H1 (cell line): ENCODE measurements around the gene DVL1. TPM values are rescaled to one million over a fixed set of nuclear protein-coding genes. Genes with fewer than 3 reads are reported as not detected.

ENCODE experiments used
- CTCF ChIA-PET: fragments of 300-600 bp; sonication (Branson Sonifier 250); formaldehyde crosslinking; loops from one replicate; lab custom pipeline; 2021; ENCODE audit not compliant: partially characterized antibody; lab: Charles Lee
- POLR2A ChIA-PET: fragments of 300-600 bp; sonication (Branson Sonifier 250); formaldehyde crosslinking; loops from one replicate; lab custom pipeline; 2021; ENCODE audit warnings: inconsistent platforms; ENCODE audit not compliant: partially characterized antibody; lab: Charles Lee
- DNase-seq, 2 experiments: peaks; one replicate each; pipeline versions ENCODE4 v3.0.0 to v3.0.0-alpha.2; 2010 to 2022; ENCODE audit warnings: low spot score in 2 of 2, low read depth in 1 of 2, mixed read lengths in 1 of 2
- FAIRE-seq: peaks from 2 replicates; lab custom pipeline; 2011; peaks lifted over from hg19 to GRCh38; lab: Jason Lieb, UNC
- H2AFZ ChIP-seq: 2 replicates; pipeline ENCODE4 v1.8.1; 2012; ENCODE audit warnings: low read length, inconsistent platforms
- H2AK5ac ChIP-seq: 2 replicates; pipeline ENCODE4 v1.6.1; 2013; ENCODE audit warnings: low read depth, low read length
- H2BK120ac ChIP-seq: replicated peaks from 2 replicates; pipeline ENCODE3; 2013; ENCODE audit warnings: low read depth, low read length, inconsistent platforms
- H2BK12ac ChIP-seq: 2 replicates; pipeline ENCODE4 v1.6.1; 2013; ENCODE audit warnings: low read depth, low read length
- H2BK15ac ChIP-seq: 2 replicates; pipeline ENCODE4 v1.6.1; 2013; ENCODE audit warnings: low read length
- H2BK20ac ChIP-seq: 2 replicates; pipeline ENCODE4 v1.6.1; 2013; ENCODE audit warnings: low read length
- H2BK5ac ChIP-seq: 2 replicates; pipeline ENCODE4 v1.6.1; 2013; ENCODE audit warnings: low read depth, low read length
- H3K14ac ChIP-seq: 2 replicates; pipeline ENCODE4 v1.6.1; 2013; ENCODE audit warnings: inconsistent platforms; ENCODE audit not compliant: insufficient read length
- H3K18ac ChIP-seq: 2 replicates; pipeline ENCODE4 v1.6.1; 2013; ENCODE audit warnings: low read length; ENCODE audit errors: extremely low read depth
- H3K23ac ChIP-seq: 2 replicates; pipeline ENCODE4 v1.6.1; 2013; ENCODE audit warnings: inconsistent platforms; ENCODE audit not compliant: insufficient read length
- H3K23me2 ChIP-seq: 2 replicates; pipeline ENCODE4 v1.6.1; 2013; ENCODE audit warnings: low read depth, low read length
- H3K27ac ChIP-seq: 2 replicates; pipeline ENCODE4 v1.6.1; 2011; ENCODE audit warnings: low read depth, low read length, inconsistent platforms
- H3K27me3 ChIP-seq, 4 experiments: replicated peaks in 1 of 4; 1 replicate in 1 of 4; 2 replicates in 3 of 4; pipeline versions ENCODE4 v1.6.1 to v1.8.1; 2011 to 2013; ENCODE audit warnings: low read length in 3 of 4, mild to moderate bottlenecking in 3 of 4, inconsistent platforms in 2 of 4, mixed read lengths in 2 of 4, moderate library complexity in 1 of 4; ENCODE audit not compliant: control insufficient read depth in 3 of 4, insufficient read depth in 3 of 4; ENCODE audit errors: extremely low read depth in 1 of 4
- H3K36me3 ChIP-seq, 4 experiments: 2 replicates each; pipeline versions ENCODE4 v1.6.1 to v1.8.1; 2011 to 2013; ENCODE audit warnings: mild to moderate bottlenecking in 4 of 4, low read length in 3 of 4, moderate library complexity in 2 of 4, control low read depth in 1 of 4, inconsistent platforms in 1 of 4; ENCODE audit not compliant: insufficient read depth in 4 of 4, control insufficient read depth in 2 of 4
- H3K4ac ChIP-seq: replicated peaks from 2 replicates; pipeline ENCODE3; 2013; ENCODE audit warnings: low read length, low read depth, mixed read lengths, inconsistent platforms; ENCODE audit not compliant: insufficient read length
- H3K4me1 ChIP-seq, 4 experiments: replicated peaks in 1 of 4; 1 replicate in 1 of 4; 2 replicates in 3 of 4; pipeline versions ENCODE4 v1.6.1 to v1.8.1; 2011 to 2013; ENCODE audit warnings: low read length in 3 of 4, inconsistent platforms in 2 of 4, mixed read lengths in 1 of 4; ENCODE audit not compliant: insufficient read depth in 4 of 4, control insufficient read depth in 3 of 4
- H3K4me2 ChIP-seq, 2 experiments: 2 replicates each; pipeline versions ENCODE4 v1.6.1 to v1.8.1; 2011 to 2013; ENCODE audit warnings: low read depth in 2 of 2, low read length in 2 of 2, control low read depth in 1 of 2, inconsistent platforms in 1 of 2, mild to moderate bottlenecking in 1 of 2; ENCODE audit not compliant: insufficient read depth in 1 of 2
- H3K4me3 ChIP-seq, 4 experiments: fragments of 200-600, 300-600 bp in 1 of 4; sonication (generic), shearing (Covaris generic), sonication (Bioruptor Twin) in 1 of 4; 2 replicates each; pipeline versions ENCODE4 v1.5.1 to v1.8.1; 2011 to 2016; ENCODE audit warnings: low read length in 4 of 4, low read depth in 3 of 4, control low read depth in 2 of 4, inconsistent platforms in 2 of 4, mild to moderate bottlenecking in 2 of 4, mixed read lengths in 1 of 4, moderate library complexity in 1 of 4; ENCODE audit not compliant: insufficient read depth in 2 of 4; ENCODE audit errors: extremely low read depth in 1 of 4
- H3K56ac ChIP-seq: replicated peaks from 2 replicates; pipeline ENCODE3; 2013; ENCODE audit warnings: low read depth, mild to moderate bottlenecking, mixed read lengths, low read length, inconsistent platforms; ENCODE audit not compliant: insufficient read length
- H3K79me1 ChIP-seq: 2 replicates; pipeline ENCODE4 v1.6.1; 2013; ENCODE audit warnings: low read depth, low read length, control low read depth
- H3K79me2 ChIP-seq, 2 experiments: 2 replicates each; pipeline versions ENCODE4 v1.6.1 to v1.8.1; 2012 to 2013; ENCODE audit warnings: low read length in 2 of 2, mild to moderate bottlenecking in 2 of 2, inconsistent platforms in 1 of 2; ENCODE audit not compliant: insufficient read depth in 2 of 2, control insufficient read depth in 1 of 2
- H3K9ac ChIP-seq, 4 experiments: replicated peaks in 1 of 4; 1 replicate in 1 of 4; 2 replicates in 3 of 4; pipeline versions ENCODE4 v1.6.1 to v1.8.1; 2011 to 2013; ENCODE audit warnings: low read depth in 3 of 4, low read length in 3 of 4, control low read depth in 2 of 4, mild to moderate bottlenecking in 2 of 4, moderate library complexity in 2 of 4, inconsistent platforms in 1 of 4; ENCODE audit errors: extremely low read depth in 1 of 4
- H3K9me3 ChIP-seq, 2 experiments: 2 replicates each; pipeline versions ENCODE4 v1.6.1 to v1.8.1; 2012 to 2013; ENCODE audit warnings: mild to moderate bottlenecking in 2 of 2, moderate library complexity in 2 of 2, control low read depth in 1 of 2, inconsistent platforms in 1 of 2, low read depth in 1 of 2, low read length in 1 of 2, mixed read lengths in 1 of 2; ENCODE audit not compliant: insufficient read depth in 2 of 2
- H4K20me1 ChIP-seq, 2 experiments: replicated peaks in 1 of 2; 2 replicates each; pipeline versions ENCODE3 to v1.8.1; 2011 to 2013; ENCODE audit warnings: inconsistent platforms in 2 of 2, low read length in 2 of 2, mild to moderate bottlenecking in 1 of 2; ENCODE audit not compliant: insufficient read depth in 2 of 2, control insufficient read depth in 1 of 2
- H4K5ac ChIP-seq: 2 replicates; pipeline ENCODE4 v1.6.1; 2013; ENCODE audit warnings: low read length, low read depth, mixed read lengths, inconsistent platforms; ENCODE audit not compliant: insufficient read length
- H4K8ac ChIP-seq: 2 replicates; pipeline ENCODE4 v1.8.0; 2013; ENCODE audit warnings: mild to moderate bottlenecking, moderate library complexity, low read length, inconsistent platforms; ENCODE audit not compliant: insufficient read depth; ENCODE audit errors: extremely low read depth
- H4K91ac ChIP-seq: replicated peaks from 2 replicates; pipeline ENCODE3; 2013; ENCODE audit warnings: low read length, mixed read lengths, inconsistent platforms; ENCODE audit not compliant: insufficient read length
- CBX8 ChIP-seq: fragments of 300-800, 300-1000 bp; sonication (generic); IDR thresholded peaks from 2 replicates; pipeline ENCODE4 v1.7.1; 2016; ENCODE audit warnings: low read depth, low read length, borderline replicate concordance
- CHD1 ChIP-seq: IDR thresholded peaks from 2 replicates; pipeline ENCODE4 v1.6.1; 2012; ENCODE audit warnings: low read depth, low read length, improper control_type of control experiment
- FOSL1 ChIP-seq: IDR thresholded peaks from 2 replicates; pipeline ENCODE4 v1.6.1; 2011; ENCODE audit warnings: mild to moderate bottlenecking, low read depth, low read length, moderate library complexity; ENCODE audit not compliant: insufficient read depth
- HDAC2 ChIP-seq, 2 experiments: fragments of 300-600 bp in 1 of 2; sonication (generic) in 1 of 2; IDR thresholded peaks; 2 replicates each; pipeline ENCODE4 v1.6.1; 2011 to 2012; ENCODE audit warnings: low read depth in 2 of 2, low read length in 2 of 2, mild to moderate bottlenecking in 2 of 2, moderate library complexity in 2 of 2, borderline replicate concordance in 1 of 2, inconsistent platforms in 1 of 2
- HDAC6 ChIP-seq: IDR thresholded peaks from one replicate; pipeline ENCODE4 v1.7.1; 2012; ENCODE audit warnings: low read depth, mild to moderate bottlenecking, inconsistent platforms, low read length, moderate library complexity
- MAFK ChIP-seq: IDR thresholded peaks from 2 replicates; pipeline ENCODE4 v1.6.1; 2012; ENCODE audit warnings: low read depth, mild to moderate bottlenecking, improper control_type of control experiment, low read length
- POLR2AphosphoS5 ChIP-seq: IDR thresholded peaks from 2 replicates; pipeline ENCODE4 v1.6.1; 2011; ENCODE audit warnings: low read depth, low read length
- SIX5 ChIP-seq: IDR thresholded peaks from 2 replicates; pipeline ENCODE4 v1.6.1; 2011; ENCODE audit warnings: mild to moderate bottlenecking, low read depth, low read length
- TBP ChIP-seq: IDR thresholded peaks from 2 replicates; pipeline ENCODE4 v1.6.1; 2011; ENCODE audit warnings: low read depth, low read length, improper control_type of control experiment
- TCF12 ChIP-seq: IDR thresholded peaks from 2 replicates; pipeline ENCODE4 v1.6.1; 2011; ENCODE audit warnings: low read depth, mild to moderate bottlenecking, low read length
- WGBS, 2 experiments: shearing (Covaris generic) in 1 of 2; methylation state at CpG; one replicate each; pipeline versions ENCODE4 v1.1.6 to v1.1.7; 2013 to 2015; ENCODE audit warnings: low lambda C conversion rate in 2 of 2, mixed read lengths in 2 of 2, inconsistent platforms in 1 of 2, low coverage in 1 of 2, missing lambda C conversion rate in 1 of 2; ENCODE audit not compliant: insufficient replicate concordance in 2 of 2, insufficient coverage in 1 of 2, insufficient read length in 1 of 2; ENCODE audit errors: extremely low coverage in 1 of 2, missing lambda C conversion rate in 1 of 2; 5-methylcytosine and 5-hydroxymethylcytosine counted together
- polyA plus RNA-seq, 7 experiments: library from polyadenylated mRNA; depleted of rRNA in 3 of 7; stranded (reverse) in 5 of 7; unstranded in 2 of 7; fragments of >200 nt in 5 of 7; fragments of 200-250 nt in 2 of 7; gene quantifications; 1 replicate in 5 of 7; 2 replicates in 1 of 7; 4 replicates in 1 of 7; pipeline versions ENCODE4 v1.2.1 to v1.2.3, GENCODE V29; 2011 to 2013; ENCODE audit warnings: missing spikeins in 2 of 7, mixed read lengths in 2 of 7
- total RNA-seq: library from RNA; stranded (reverse); fragmentation: NEBNext Ultra II Directional; extraction: Animal tissue kit (Norgen Biotek cat#: 25700); gene quantifications from 2 replicates; pipeline ENCODE4 v1.2.1, GENCODE V29; 2021

DVL1 gene
- total and polyA plus RNA-seq, 2 of the 8 experiments (the other 6 are each of a cell fraction or from before 2014, with no cell fraction given), result 39.4 to 58.9 TPM

DNA sequence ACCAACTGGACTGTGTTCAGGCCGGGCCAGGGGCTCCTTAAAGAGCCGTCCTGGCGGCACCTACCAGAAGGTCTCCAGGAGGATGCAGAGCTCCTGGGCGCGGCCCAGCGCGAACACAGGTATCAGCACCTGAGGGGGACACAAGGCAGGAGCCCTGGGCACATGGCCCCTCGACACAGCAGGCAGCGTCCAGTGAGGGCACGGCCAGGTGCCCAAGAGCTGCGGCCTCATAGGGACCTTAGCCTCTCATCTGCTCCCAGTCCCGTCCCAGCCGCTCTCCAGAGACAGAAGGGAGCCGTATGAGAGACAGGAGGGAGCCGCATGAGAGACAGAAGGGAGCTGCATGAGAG lies 35.0 kb downstream of the DVL1 start:
- 89% methylated on average over 14 of the region's 15 CpGs; no CpG with 5 or more reads in 1 of the 2 experiments for WGBS, 2 experiments
- H3K18ac ChIP-seq, result no peak overlapping the region
- H3K9me3 ChIP-seq, result no peaks in the 10 kb centered on the region
- POLR2A ChIA-PET, result interaction anchor here (0.9 to 10.1 kb wide), 5 partner anchors 9 to 78 kb away, joined by 3 to 134 read pairs (median 6); partner anchors contain the start of gene TAS1R3
- H4K20me1 ChIP-seq, result peaks cover 8 to 24% of the 10 kb centered on the region in 2 experiments
- no peak overlapping the region for H2BK20ac ChIP-seq
- H3K36me3 ChIP-seq, result peaks cover 17 to 48% (median 39%) of the 10 kb centered on the region in 4 experiments
- H3K27ac ChIP-seq, result no peak overlapping the region
- no peak overlapping the region for H3K56ac ChIP-seq
- DNase-seq (no peak), FAIRE-seq (no peak)
- no peak for TF ChIP-seq MAFK
- no peak for TF ChIP-seq CBX8
- no peak for TF ChIP-seq SIX5
- no peak for TF ChIP-seq HDAC2 (IDR thresholded peaks at IDR 0.05; ENCODE audit: borderline replicate concordance in 1 of 2, low read depth in 2 of 2, low read length in 2 of 2)
- TF ChIP-seq FOSL1, result no peak
- TF ChIP-seq HDAC6, result no peak
- TF ChIP-seq TCF12, result no peak
- no peak for TF ChIP-seq CHD1
- TF ChIP-seq TBP, result no peak
- no peak for TF ChIP-seq POLR2AphosphoS5
- no peak overlapping the region for H2BK5ac ChIP-seq
- peaks cover 0 to 6% of the 10 kb centered on the region in 2 experiments; a peak in 1 of 4 replicates for H3K79me2 ChIP-seq
- no peak overlapping the region for H3K4ac ChIP-seq
- H4K91ac ChIP-seq, result no peak overlapping the region
- no peak overlapping the region for H3K14ac ChIP-seq
- H4K8ac ChIP-seq, result no peak overlapping the region
- H3K27me3 ChIP-seq, result no peaks in the 10 kb centered on the region
- peaks cover 7% of the 10 kb centered on the region for H3K79me1 ChIP-seq
- H3K4me2 ChIP-seq, result no peak overlapping the region
- no peak overlapping the region for H3K23ac ChIP-seq
- no peak overlapping the region for H3K4me3 ChIP-seq
- H4K5ac ChIP-seq, result no peak overlapping the region
- no peak overlapping the region for H2BK120ac ChIP-seq
- no peak overlapping the region; the same call in 1 of the 2 replicates for H2BK12ac ChIP-seq
- H3K23me2 ChIP-seq, result peaks cover 4% of the 10 kb centered on the region; the same call in 1 of the 2 replicates
- H3K9ac ChIP-seq, result no peak overlapping the region
- H2BK15ac ChIP-seq, result no peak overlapping the region
- CTCF ChIA-PET, result interaction anchor here (0.7 to 1.2 kb wide), 3 partner anchors 22 to 58 kb away, joined by 3 to 5 read pairs (median 3); no protein-coding TSS in a partner anchor
- H2AK5ac ChIP-seq, result no peak overlapping the region
- no peak overlapping the region for H2AFZ ChIP-seq
- H3K4me1 ChIP-seq, result peaks cover 0 to 21% (median 11%) of the 10 kb centered on the region in 4 experiments; a peak in 6 of 7 replicates
